Adrenal gland (tissue), 5 donors: ENCODE measurements around the gene JTB.

Source experiments
- CTCF ChIP-seq, 6 experiments: fragments of 450-650 bp in 4 of 6; fragments of 200-600 bp in 2 of 6; sonication (generic) in 1 of 6; IDR thresholded peaks; 1 replicate in 5 of 6; 2 replicates in 1 of 6; pipeline versions ENCODE4 v1.5.1 to v1.8.0; 2016 to 2021; ENCODE audit warnings: antibody characterized with exemption in 6 of 6, mild to moderate bottlenecking in 2 of 6, moderate library complexity in 1 of 6
- POLR2A ChIP-seq, 2 donors: fragments of 450-650 bp; IDR thresholded peaks; one replicate each; pipeline ENCODE4 v1.6.1; 2017; ENCODE audit warnings: antibody characterized with exemption in 2 of 2, mild to moderate bottlenecking in 2 of 2, moderate library complexity in 1 of 2
- donor health status: DM: no; HTN: no; CAD: no.

- TF ChIP-seq CTCF (IDR thresholded peaks at IDR 0.05) = no peak
- TF ChIP-seq POLR2A (IDR thresholded peaks at IDR 0.05) = no peak
Observed at GRCh38 chr1:153953859-153954365, 23.6 kb downstream of the JTB start.
